OCI-LY3 (cell line): ENCODE measurements around the gene ARHGAP6.
"Not testable (repeated sequence)": the region's sequence is repeated elsewhere in the genome, so short reads cannot be mapped to it uniquely, and the experiment has no call there.

Experiments
- H2AFZ ChIP-seq: fragments of 200-600, 300-600 bp; shearing (Covaris generic); 2 replicates; pipeline ENCODE4 v1.6.0; 2014; ENCODE audit warnings: antibody characterized with exemption, low read depth, low read length
- H3K27ac ChIP-seq: fragments of 200-600, 300-600 bp; sonication (generic); 2 replicates; pipeline ENCODE4 v1.5.1; 2014; ENCODE audit warnings: mild to moderate bottlenecking, low read length, moderate library complexity, mixed read lengths
- H3K27me3 ChIP-seq: fragments of 200-600, 300-600 bp; sonication (generic); 2 replicates; pipeline ENCODE4 v1.6.1; 2014; ENCODE audit warnings: low read depth, low read length, mixed read lengths
- H3K36me3 ChIP-seq: fragments of 200-600, 300-600 bp; sonication (generic); replicated peaks from 2 replicates; pipeline ENCODE3; 2014; ENCODE audit warnings: low read depth, low read length, mixed read lengths
- H3K4me1 ChIP-seq: fragments of 300-600, 200-600 bp; sonication (generic); 2 replicates; pipeline ENCODE4 v1.6.1; 2014; ENCODE audit warnings: low read length, mixed read lengths
- H3K4me2 ChIP-seq: fragments of 200-600, 300-600 bp; sonication (generic); 2 replicates; pipeline ENCODE4 v1.6.1; 2014; ENCODE audit warnings: low read length, mixed read lengths
- H3K4me3 ChIP-seq: fragments of 300-600, 200-600 bp; sonication (generic); 2 replicates; pipeline ENCODE4 v1.5.1; 2014; ENCODE audit warnings: antibody characterized with exemption, mild to moderate bottlenecking, low read length, moderate library complexity
- H3K79me2 ChIP-seq: fragments of 300-600, 200-600 bp; shearing (Covaris generic); 2 replicates; pipeline ENCODE4 v1.6.1; 2014; ENCODE audit warnings: mild to moderate bottlenecking, low read length, mixed read lengths
- H3K9ac ChIP-seq: fragments of 300-600, 200-600 bp; shearing (Covaris generic); 2 replicates; pipeline ENCODE4 v1.6.0; 2014; ENCODE audit warnings: mild to moderate bottlenecking, low read length, moderate library complexity
- H3K9me3 ChIP-seq: fragments of 200-600, 300-600 bp; shearing (Covaris generic); 2 replicates; pipeline ENCODE4 v1.6.1; 2014; ENCODE audit warnings: low read length, mixed read lengths; ENCODE audit not compliant: insufficient read depth
- H4K20me1 ChIP-seq: fragments of 200-600, 300-600 bp; sonication (generic); 2 replicates; pipeline ENCODE4 v1.6.1; 2016; ENCODE audit warnings: low read length, mixed read lengths; ENCODE audit not compliant: insufficient read depth
- CTCF ChIP-seq: fragments of 200-600, 300-600 bp; sonication (generic); IDR thresholded peaks from 2 replicates; pipeline ENCODE4 v1.5.1; 2014; ENCODE audit warnings: antibody characterized with exemption, low read length, low read depth
- EZH2phosphoT487 ChIP-seq: fragments of 200-600 bp; shearing (Covaris generic); IDR thresholded peaks from 2 replicates; pipeline ENCODE4 v1.6.1; 2018; ENCODE audit warnings: antibody characterized with exemption, mixed run types, low read depth

The ARHGAP6 gene

GRCh38 chrX:11239230-11239629 is 426.5 kb downstream of the ARHGAP6 start:
- Histone ChIP-seq H3K79me2 (no peaks in the 10 kb centered on the region), H3K36me3 (no peaks in the 10 kb centered on the region), H3K9ac (no peak overlapping the region), H4K20me1 (no peaks in the 10 kb centered on the region), H3K4me1 (peaks cover 5% of the 10 kb centered on the region; the same call in 1 of the 2 replicates), H3K27ac (no peak overlapping the region), H3K27me3 (no peaks in the 10 kb centered on the region), H3K4me2 (no peak overlapping the region), H3K9me3 (no peaks in the 10 kb centered on the region), H2AFZ (no peak overlapping the region), H3K4me3 (no peak overlapping the region)
- TF ChIP-seq CTCF = no peak
- no peak for TF ChIP-seq EZH2phosphoT487

GRCh38 chrX:11235377-11235776 is 430.3 kb downstream of the ARHGAP6 start:
- not testable (repeated sequence) for H2AFZ ChIP-seq, H3K9ac ChIP-seq, H3K27ac ChIP-seq, H3K79me2 ChIP-seq, H3K9me3 ChIP-seq, H3K4me3 ChIP-seq, H3K27me3 ChIP-seq, H3K4me2 ChIP-seq, H3K36me3 ChIP-seq, H4K20me1 ChIP-seq, H3K4me1 ChIP-seq

- H3K79me2 ChIP-seq = no peaks in the 10 kb centered on the region
- TF ChIP-seq CTCF (no peak), EZH2phosphoT487 (no peak)
- no peaks in the 10 kb centered on the region for H3K27me3 ChIP-seq
- no peaks in the 10 kb centered on the region for H3K36me3 ChIP-seq
- H3K27ac ChIP-seq = no peak overlapping the region
- no peak overlapping the region for H3K4me3 ChIP-seq
- no peaks in the 10 kb centered on the region for H3K4me1 ChIP-seq
- no peak overlapping the region for H2AFZ ChIP-seq
- H3K9me3 ChIP-seq = no peaks in the 10 kb centered on the region
- no peak overlapping the region for H3K9ac ChIP-seq
- H3K4me2 ChIP-seq = no peak overlapping the region
- H4K20me1 ChIP-seq = no peaks in the 10 kb centered on the region
Observed at GRCh38 chrX:11215191-11215921, 450.4 kb downstream of the ARHGAP6 start.

GRCh38 chrX:11214346-11215190 is 451.2 kb downstream of the ARHGAP6 start:
- no peak overlapping the region for H3K4me2 ChIP-seq
- H3K27ac ChIP-seq = no peak overlapping the region
- no peak overlapping the region for H3K9ac ChIP-seq
- no peaks in the 10 kb centered on the region for H3K27me3 ChIP-seq
- H4K20me1 ChIP-seq = no peaks in the 10 kb centered on the region
- TF ChIP-seq EZH2phosphoT487 (no peak), CTCF (no peak)
- H3K4me3 ChIP-seq = no peak overlapping the region
- H3K36me3 ChIP-seq = no peaks in the 10 kb centered on the region
- no peaks in the 10 kb centered on the region for H3K4me1 ChIP-seq
- no peak overlapping the region for H2AFZ ChIP-seq
- no peaks in the 10 kb centered on the region for H3K9me3 ChIP-seq
- no peaks in the 10 kb centered on the region for H3K79me2 ChIP-seq
